Omental fat pad (tissue), 4 donors: ENCODE data around the gene NSMCE1. TPM values are rescaled to one million over a fixed set of nuclear protein-coding genes. Genes with fewer than 3 reads are reported as not detected.
"Not testable (repeated sequence)": the region's sequence is repeated elsewhere in the genome, so short reads cannot be mapped to it uniquely, and the experiment has no call there.

Source experiments
- ATAC-seq: fragments of 150-250 bp; one replicate; pipeline ENCODE4 v1.9.1; 2016; ENCODE audit warnings: mild to moderate bottlenecking, moderate library complexity; ENCODE audit not compliant: low FRiP score
- DNase-seq: peaks from one replicate; pipeline ENCODE4 v3.0.0-alpha.2; 2019; ENCODE audit warnings: low spot score
- CTCF ChIP-seq, 3 donors: fragments of 450-650 bp; IDR thresholded peaks; one replicate each; pipeline ENCODE4 v1.5.1; 2016 to 2017; ENCODE audit warnings: antibody characterized with exemption in 3 of 3, mild to moderate bottlenecking in 3 of 3, moderate library complexity in 2 of 3
- total RNA-seq, 4 donors: library from RNA; depleted of rRNA; stranded (reverse); fragments of >200 nt; gene quantifications; one replicate each; pipeline ENCODE4 v1.1.0, GENCODE V29; 2016

NSMCE1 gene
- total RNA-seq, 4 donors from 2014 or later = 30.3 to 53.0 (median 43.9) TPM

- TF ChIP-seq CTCF (IDR thresholded peaks at IDR 0.05) = no peak
- no peak for ATAC-seq
- DNase-seq = no peak
Observed at GRCh38 chr16:27269300-27270150, 953 bp upstream of the NSMCE1 start.

GRCh38 chr16:27267037-27267677, 1.4 kb downstream of the NSMCE1 start:
- TF ChIP-seq CTCF (IDR thresholded peaks at IDR 0.05) = no peak
- DNase-seq = no peak
- ATAC-seq = no peak

GRCh38 chr16:27265982-27266381, 2.6 kb downstream of the NSMCE1 start:
- no peak for DNase-seq
- ATAC-seq = no peak
- TF ChIP-seq CTCF (IDR thresholded peaks at IDR 0.05) = no peak

GRCh38 chr16:27264151-27264550, 4.4 kb downstream of the NSMCE1 start:
- no peak for TF ChIP-seq CTCF (IDR thresholded peaks at IDR 0.05)
- peak; percentile 90 for ATAC-seq
- no peak for DNase-seq

- ATAC-seq, DNase-seq: not testable (repeated sequence)
Observed at GRCh38 chr16:27262904-27263423, 5.6 kb downstream of the NSMCE1 start.

- TF ChIP-seq CTCF (IDR thresholded peaks at IDR 0.05) = no peak
- DNase-seq (no peak), ATAC-seq (no peak)
Observed at GRCh38 chr16:27259710-27260109, 8.9 kb downstream of the NSMCE1 start.

- TF ChIP-seq CTCF (IDR thresholded peaks at IDR 0.05) = no peak
- DNase-seq = no peak
- ATAC-seq = no peak
Observed at GRCh38 chr16:27258241-27258734, 10.3 kb downstream of the NSMCE1 start.
